Endometrium (tissue), 2 donors: ENCODE results near the gene TUT4.

ENCODE experiments used
- FAIRE-seq: peaks from 2 replicates; lab custom pipeline; 2012; peaks lifted over from hg19 to GRCh38; lab: Jason Lieb, UNC
- donor health status: control.
- donor health status: control.

Gene TUT4

DNA sequence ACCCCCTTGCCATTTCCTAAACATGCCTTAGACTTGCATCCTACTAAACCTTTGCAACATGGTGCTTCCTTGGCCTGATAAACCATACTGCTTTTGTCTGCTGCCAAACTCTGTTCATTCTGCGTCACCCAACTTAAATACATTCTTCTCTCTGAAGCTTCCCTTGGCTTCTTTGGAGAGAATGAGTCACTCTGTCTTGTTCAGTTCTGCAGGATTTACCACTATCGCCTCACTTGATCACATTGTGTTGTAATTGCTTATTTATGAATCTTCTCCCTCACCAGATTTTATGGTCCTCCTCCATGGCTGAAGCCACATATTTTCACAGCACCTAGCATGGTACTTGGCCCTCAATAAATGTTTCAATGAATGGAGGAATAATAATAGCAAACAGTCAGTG lies 21.7 kb upstream of the TUT4 start:
- peak; percentile 29 for FAIRE-seq

DNA sequence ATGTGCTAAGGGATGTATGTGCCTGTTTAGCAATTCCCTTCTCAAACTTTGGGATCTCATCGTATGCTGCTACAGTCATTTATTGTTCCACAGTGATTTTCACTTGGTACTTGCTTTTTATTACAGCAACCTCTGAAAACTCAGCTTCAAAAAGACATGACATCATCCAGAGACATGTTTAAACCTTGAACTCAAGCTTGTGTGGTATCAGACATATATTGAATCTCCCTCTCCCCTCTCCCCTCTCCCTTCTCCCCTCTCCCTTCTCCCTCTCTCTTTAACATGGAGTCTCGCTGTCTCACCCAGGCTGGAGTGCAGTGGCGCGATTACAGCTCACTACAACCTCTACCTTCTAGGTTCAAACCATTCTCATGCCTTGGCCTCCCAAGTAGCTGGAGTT lies 19.5 kb upstream of the TUT4 start:
- FAIRE-seq = no peak

DNA sequence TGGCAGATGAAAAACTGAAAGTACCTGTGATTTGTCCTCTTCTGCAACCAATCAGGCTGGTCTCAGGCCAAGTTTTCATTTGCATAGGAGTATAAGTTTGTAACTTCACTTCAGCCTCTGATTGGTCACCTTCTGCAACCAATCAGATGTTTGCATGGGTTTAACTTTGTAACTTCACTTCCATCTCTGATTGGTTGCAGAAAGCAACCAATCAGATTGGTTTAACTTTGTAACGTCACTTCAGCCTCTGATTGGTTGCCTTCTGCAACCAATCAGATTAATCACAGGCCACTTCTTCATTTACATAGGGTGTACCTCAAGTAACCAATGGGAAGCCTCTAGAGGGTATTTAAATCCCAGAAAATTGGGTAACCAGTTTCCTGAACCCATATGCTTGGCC lies 18.9 kb upstream of the TUT4 start:
- FAIRE-seq = no peak

DNA sequence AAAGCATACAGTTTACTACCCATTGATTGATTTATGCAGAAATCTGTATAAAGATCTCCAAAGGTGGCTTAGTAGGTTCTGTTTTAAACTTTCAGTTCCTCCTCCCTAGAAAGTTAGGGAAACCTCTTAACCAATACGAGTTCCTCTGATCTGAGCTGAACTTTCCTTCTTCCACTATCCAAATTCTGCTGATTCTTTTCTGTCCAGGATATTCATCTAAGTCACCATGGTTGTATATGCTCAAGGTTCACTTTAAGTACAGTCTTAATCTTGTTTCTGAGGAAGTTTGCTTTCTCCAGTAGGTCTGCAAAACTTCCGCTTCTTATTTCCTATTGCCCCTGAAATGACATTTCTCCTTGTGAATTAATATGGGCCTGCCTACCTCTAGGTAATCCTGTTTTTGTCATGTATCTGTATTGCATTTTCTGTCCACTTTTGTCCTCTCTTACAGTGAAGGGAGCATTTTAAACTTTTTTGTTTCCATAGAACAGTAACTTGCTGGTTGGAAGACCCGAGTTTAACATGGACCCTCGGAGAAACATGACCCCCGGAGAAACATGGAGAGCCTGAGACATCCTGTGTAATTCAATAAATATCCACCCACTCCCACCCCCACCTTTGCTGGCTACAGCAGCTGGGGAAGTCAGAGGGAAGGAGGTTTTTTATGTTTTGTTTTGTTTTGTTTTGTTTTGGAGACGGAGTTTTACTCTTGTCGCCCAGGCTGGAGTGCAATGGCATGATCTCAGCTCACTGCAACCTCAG lies 16.7 kb upstream of the TUT4 start:
- no peak for FAIRE-seq

DNA sequence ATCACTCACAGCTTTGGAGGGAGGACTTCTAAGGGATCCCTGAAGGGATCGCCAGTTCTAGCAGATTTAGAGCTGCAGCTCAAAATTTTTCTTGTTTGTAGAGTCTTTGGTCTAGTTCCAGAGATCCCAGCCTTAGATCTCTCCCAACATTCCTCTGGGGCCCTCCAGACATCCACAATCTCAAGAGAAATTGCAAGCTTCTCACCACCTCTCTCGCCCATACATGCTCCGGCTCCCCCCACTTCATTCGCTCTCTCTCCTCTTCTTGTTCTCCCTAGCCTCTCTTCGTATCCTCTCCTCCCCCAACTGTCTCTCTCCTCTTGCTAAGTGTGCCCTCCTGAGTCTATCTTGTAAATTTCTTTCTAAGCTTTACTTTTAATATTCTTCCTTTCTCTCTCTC lies 15.1 kb upstream of the TUT4 start:
- FAIRE-seq = no peak

DNA sequence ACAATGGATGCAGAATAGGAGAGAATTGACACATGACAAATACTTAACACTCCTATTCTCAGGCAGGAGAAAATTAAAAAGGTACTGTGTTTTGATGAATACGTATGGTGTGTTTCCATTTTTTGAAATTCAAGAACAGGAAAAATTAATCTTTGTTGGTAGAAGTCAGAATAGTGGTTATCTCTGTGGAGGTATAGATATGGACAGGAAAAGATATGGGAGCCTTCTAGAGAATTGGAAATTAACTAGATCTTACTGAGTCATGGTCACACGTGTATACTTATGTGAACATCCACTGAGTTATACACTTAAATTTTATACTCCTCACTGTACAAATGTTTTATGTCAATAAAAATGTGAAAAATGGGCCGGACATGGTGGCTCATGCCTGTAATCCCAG lies 9.9 kb upstream of the TUT4 start:
- no peak for FAIRE-seq

DNA sequence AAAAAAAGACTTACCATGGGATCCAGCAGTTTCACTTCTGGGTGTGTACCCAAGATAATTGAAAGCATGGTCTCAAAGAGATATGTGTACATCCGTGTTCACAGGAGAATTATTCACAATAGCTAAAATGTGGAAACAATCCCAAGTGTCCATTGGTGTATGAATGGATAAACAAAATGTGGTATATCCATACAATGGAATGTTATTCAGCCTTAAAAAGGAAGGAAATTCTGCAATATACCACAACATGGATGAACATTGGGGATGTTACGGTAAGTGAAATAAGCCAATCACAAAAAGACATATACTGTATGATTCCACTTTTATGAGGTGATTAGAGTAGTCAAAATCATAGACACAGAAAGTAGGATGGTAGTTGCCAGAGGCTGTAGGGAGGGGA lies 7.0 kb upstream of the TUT4 start:
- FAIRE-seq = no peak

DNA sequence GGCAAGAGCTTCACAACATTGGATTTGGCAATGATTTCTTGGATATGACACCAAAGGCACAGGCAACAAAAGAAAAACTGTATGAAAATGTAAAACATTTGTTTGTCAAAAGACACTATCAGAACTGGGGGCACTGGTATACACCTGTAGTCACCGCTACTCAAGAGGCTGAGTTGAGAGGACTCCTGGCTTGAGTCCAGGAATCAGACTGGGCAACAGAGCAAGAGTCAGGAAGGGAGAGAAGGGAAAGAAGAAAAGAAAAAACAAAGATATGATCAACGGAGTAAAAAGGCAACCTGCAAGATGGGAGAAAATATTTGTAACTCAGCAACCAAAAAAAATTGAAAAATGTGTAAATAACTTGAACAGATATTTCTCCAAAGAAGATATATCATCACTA lies 6.0 kb upstream of the TUT4 start:
- no peak for FAIRE-seq

DNA sequence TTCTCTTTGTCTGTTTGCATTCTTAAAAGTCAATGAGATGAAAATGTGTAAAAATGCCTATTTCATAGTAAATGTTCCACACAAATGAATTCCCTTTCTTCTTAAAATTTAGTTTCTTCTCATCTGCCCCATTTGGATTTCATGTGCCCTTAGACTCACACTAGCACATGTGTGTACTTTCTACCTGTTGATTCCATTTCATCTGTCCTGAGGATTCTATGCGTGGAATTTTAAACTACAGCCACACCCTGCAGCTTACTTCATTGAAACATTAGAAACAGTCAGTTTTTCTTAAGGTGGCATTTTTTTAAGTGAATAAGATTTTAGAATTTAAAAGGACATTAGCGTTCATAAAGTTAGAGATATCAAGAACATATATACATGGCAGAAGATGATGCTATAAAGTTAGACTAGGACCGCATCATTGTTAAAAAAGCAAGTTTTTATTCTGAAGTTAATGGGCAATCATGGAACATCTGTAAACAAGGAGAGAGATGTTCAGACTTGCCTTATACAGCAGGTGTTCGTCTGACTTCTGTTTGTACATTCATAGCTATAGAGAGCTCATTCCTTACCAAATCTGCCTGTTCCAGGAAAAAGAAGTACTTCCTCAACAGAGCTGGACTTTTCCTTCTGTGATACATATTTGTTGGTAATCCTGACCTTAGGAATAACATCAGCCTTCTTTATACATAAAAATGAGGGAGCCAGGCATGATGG lies 3.9 kb upstream of the TUT4 start:
- FAIRE-seq = no peak

DNA sequence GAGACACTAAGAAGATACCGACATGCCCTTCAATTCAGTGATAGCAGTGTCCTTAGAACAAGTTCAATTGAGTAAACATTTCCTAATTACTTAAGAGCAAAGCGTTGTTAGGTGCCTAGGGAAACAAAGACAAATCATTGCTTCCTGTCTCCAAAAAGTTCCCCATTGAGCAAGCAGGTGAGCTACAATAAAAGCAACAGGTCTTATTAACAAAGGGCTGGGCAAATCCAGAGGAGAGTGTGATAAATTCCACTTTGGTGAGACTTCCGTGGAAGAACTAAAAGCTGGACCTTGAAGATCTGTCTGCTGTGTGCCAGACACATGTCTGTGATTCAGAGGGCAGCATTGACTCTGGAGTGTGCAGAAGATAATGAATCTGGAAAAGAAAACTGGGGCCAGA lies 1.9 kb upstream of the TUT4 start:
- no peak for FAIRE-seq

DNA sequence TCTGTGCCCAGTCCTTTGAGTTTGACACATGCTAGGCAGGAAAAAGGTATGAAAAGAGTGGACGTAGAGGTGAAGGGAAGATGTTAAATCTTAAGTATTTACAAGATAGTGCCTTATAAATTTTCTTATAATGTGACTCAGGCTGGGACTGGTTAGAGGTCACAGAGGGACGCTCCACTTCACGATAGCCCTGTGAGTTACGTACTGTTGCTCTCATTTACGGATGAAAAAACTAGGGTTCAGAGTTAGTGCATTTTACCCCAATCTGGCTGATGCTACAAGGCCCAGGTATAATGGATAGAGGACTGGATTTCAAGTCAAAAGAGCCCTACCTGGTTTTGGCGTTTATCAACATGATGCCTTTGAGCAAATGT lies 1.4 kb upstream of the TUT4 start:
- no peak for FAIRE-seq

DNA sequence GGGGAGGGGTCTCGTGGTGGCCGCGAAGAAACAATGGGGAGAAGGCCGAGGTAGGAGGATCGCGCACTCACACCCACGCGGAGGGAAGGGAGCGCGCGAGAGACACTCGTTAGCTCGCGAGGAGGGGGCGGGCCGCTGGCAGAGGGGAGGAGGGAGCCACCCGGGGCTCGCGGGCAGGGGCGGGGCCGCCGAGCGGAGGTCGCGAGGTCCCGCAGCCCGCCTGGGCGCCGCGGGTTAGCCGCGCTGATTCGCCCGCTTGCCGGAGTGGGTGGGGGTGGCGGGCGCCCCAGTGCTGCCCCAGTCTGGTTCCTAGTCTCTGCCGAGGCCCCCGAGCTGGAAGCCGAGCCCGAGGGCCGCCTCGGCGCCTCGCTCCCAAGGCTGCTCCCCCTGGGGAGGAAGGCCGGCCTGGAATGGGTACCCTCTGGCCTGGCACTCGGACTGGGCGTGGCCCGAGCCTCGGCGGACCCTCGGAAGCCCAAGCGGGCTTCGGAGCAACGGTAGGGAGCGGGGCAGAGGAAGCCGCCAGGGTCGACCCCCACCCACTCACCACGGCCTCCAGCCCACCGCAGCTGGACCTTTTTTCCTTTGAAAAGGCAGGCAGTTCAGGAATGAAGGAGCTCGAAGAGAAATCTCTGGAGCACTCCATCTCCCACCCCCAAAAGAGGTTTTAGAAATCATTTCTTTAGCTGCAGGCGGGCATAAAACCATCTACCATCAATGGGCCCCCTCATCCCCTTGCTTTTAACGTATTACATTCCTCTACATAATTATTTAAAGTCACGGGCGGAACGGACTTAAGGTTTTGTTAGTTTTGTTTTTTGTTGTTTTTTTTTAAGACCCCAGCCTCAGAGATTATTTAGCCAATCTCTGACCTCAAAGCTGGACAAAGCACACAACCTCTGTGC lies 722 bp upstream of the TUT4 start:
- FAIRE-seq = no peak

DNA sequence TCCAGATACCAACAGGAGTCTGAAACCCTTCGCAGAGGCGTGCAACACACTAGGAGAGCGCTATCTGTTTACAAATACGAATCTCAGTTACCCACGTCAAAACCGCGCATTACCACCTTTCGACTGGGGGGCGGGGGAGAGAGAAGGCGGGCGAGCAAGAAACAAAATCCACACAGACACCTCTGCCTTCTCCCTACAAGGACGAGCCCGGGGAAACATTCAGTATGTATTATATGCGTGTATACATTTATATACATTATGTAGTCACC lies 722 bp downstream of the TUT4 start:
- no peak for FAIRE-seq

DNA sequence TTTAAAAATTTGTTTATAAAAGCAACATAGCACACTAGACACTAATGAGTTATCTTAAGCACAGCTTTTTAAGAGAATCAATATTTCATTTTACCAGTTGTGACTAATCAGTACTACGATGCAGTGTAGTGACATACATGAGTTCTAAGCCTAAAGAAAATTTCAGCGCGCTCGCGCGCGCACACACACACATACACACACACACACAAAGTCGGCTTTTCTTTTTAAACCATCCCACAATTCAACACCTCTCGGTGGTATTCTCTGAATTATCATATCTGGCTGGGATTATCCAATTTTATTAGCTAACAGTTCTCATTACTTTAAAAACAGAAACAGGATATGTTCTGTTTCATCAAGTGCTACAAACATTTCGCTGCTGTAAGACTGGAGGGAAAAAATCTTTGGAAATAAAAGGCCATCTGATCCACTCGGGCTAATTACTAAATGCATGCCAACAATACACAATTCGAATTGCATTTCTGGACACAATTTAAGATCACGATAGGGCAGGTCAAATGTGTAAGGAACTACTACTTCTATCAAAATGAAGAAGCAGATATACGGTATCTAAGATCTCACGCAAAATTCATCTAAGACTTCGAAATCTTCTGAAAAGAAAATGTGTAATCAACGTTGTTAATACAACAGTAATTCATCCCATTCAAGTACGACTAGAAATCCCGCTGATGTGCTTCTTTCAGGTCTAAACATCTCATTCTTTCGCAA lies 1.2 kb downstream of the TUT4 start:
- FAIRE-seq = no peak

DNA sequence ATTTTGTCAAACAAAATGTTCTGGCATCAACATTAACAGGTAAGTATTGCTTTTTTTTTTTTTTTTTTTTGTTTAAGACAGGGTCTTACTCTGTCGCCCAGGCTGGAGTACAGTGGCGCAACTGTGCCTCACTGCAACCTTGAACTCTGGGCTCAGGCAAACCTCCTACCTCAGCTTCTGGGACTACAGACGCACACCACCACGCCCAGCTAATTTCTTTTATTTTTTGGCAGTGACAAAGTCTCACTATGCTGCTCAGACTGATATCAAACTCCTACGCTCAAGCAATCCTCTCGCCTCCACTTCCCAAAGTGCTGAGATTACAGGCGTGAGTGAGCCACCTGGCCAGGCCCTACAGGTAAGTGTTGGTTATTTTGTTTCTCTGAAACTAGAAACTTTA lies 2.4 kb downstream of the TUT4 start:
- no peak for FAIRE-seq

DNA sequence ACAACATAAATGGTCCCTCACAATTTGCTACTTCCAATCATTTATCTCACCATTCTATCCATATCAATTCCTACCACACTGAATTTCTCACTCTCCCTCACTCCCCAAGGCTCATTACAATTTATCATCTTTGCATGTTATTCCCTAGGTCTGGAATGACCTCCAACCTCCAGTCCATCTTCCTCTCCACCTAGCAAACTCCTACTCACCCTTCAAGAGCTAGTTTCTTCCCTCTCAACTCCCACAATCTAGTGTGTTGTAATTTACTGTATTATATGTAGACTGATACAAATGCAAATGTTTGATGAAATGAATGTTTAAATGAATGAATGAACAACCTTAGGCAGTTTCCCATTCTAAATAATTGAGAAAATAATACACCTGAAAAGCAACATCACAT lies 3.6 kb downstream of the TUT4 start:
- FAIRE-seq = no peak

DNA sequence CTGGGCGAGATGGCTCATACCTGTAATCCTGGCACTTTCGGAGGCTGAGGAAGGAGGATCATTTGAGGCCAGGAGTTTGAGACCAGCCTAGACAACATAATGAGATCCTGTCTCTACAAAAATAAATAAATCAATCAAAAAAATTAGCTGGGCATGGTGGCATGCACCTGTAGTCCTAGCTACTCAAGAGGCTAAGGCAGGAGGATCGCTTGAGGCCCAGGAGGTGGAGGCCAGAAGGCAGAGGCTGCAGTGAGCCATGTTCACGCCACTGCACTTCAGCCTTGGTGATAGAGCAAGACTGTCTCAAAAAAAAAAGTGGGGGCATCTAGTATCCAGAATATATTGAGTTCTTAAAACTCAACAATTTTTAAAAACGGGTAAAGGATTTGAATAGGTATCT lies 6.0 kb downstream of the TUT4 start:
- no peak for FAIRE-seq

DNA sequence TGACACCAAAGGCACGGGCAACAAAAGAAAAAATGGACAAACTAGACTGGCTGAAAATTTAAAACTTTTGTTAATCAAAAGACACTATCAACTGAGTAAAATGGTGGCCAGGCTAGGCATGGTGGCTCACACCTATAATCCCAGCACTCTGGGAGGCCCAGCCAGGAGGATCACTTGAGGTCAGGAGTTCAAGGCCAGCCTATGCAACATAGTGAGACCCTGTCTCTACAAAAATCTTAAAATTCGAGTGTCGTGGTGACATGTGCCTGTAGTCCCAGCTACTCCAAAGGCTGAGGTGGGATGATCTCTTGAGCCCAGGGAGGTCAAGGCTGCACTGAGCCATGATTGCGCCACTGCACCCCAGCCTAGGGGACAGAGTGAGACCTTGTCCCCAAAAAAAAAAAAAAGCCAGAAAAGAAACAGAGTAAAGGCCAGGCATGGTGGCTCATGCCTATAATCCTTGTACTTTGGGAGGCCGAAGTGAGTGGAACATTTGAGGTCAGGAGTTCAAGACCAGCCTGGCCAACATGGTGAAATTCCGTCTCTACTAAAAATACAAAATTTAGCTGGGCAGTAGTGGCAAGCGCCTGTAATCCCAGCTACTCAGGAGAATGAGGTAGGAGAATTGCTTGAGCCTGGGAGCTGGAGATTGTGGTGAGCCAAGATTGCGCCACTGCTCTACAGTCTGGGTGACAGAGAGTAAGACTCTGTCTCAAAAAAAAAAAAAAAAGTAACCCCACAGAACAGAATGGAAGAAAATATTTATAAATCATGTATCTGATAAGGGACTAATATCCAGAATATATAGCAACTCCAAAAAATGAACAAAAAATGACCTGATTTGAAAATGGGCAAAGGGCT lies 8.0 kb downstream of the TUT4 start:
- no peak for FAIRE-seq

DNA sequence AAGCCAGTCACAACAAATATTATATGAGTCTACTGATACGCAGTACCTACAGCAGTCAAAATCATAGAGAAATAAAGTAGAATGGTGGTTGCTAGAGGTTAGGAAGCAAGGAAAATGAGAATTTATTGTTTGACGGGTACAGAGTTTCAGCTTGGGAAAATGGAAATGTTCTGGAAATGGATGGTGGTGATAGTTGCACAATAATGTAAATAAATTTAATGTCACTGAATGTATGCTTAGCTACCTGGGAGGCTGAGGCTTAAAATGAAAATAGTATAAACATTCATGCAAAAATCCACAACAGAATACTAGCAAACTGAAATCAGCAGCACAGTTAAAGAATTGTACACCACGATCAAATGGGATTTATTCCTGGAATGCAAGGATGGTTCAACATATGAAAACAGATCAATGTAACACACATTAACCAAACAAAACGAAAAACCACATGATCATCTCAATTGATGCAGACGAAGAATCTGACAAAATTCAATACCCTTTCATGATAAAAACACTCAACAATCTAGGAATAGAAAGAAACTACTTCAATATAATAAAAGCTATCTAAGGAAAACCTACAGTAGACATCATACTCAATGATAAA lies 10.7 kb downstream of the TUT4 start:
- no peak for FAIRE-seq

DNA sequence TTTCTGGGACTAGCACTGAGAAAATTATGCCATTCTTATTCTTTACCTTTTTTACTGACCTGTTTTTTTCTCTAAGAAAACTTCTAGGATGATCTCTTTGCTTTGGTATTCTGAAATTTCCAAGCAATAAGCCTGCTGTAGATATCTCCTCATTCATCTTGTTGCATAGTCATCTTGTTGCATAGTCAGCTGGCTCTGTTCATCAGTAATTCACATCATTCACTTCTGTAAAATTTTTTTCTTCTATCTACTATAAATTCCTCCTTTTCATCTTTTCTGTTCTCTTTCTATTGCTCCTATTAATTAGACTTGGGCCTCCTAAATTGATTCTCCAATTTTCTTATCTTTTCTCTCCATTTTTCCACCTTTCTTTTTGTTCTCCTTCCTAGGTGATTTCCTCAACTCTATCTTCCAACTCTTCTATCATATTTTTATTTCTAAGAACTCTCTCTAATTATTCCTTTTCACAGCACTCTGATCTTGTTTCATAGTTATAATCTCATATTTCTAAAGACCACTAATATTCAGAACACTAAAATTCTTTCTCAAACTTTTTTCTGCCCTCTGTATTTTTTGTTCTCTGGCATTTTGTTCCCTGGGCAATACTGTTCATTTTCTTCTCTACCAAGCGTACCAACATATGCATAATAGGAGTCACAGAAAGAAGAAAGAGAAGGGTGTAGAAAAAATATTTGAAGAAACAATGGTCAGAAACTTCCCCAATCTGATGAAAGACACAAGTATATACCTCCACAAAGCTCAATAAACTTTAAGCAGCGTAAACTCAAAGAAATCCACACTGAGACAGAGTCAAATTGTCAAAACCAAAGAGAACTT lies 17.7 kb downstream of the TUT4 start:
- no peak for FAIRE-seq
